Lung (tissue), 12 donors: ENCODE results near the gene IFITM1. TPM values are rescaled to one million over a fixed set of nuclear protein-coding genes. Genes with fewer than 3 reads are reported as not detected.
"Not testable (repeated sequence)": the region's sequence is repeated elsewhere in the genome, so short reads cannot be mapped to it uniquely, and the experiment has no call there.

Experiments used
- ATAC-seq: fragments of 200-7000 bp; cut with Tn5 transposase; one replicate; pipeline ENCODE4 v1.9.1; 2020; ENCODE audit warnings: moderate number of reproducible peaks; ENCODE audit not compliant: insufficient read depth, low FRiP score
- DNase-seq, 3 donors: peaks; one replicate each; pipeline ENCODE4 v3.0.0-alpha.2; 2013 to 2017
- H3K27ac ChIP-seq, 2 donors: one replicate each; pipeline ENCODE4 v1.5.1; 2013; ENCODE audit warnings: mild to moderate bottlenecking in 2 of 2, moderate library complexity in 2 of 2, control low read depth in 1 of 2, inconsistent platforms in 1 of 2, low read depth in 1 of 2, low read length in 1 of 2
- H3K27me3 ChIP-seq, 3 donors: one replicate each; pipeline ENCODE4 v1.5.1; 2013; ENCODE audit warnings: low read length in 2 of 3; ENCODE audit not compliant: control insufficient read depth in 3 of 3, insufficient read depth in 3 of 3
- H3K36me3 ChIP-seq, 4 donors: one replicate each; pipeline ENCODE4 v1.5.1; 2013; ENCODE audit warnings: low read length in 4 of 4, mild to moderate bottlenecking in 1 of 4, moderate library complexity in 1 of 4; ENCODE audit not compliant: control insufficient read depth in 4 of 4, insufficient read depth in 4 of 4
- H3K4me1 ChIP-seq, 5 donors: one replicate each; pipeline ENCODE4 v1.5.1; 2013; ENCODE audit warnings: low read length in 5 of 5, mild to moderate bottlenecking in 2 of 5, moderate library complexity in 1 of 5; ENCODE audit not compliant: control insufficient read depth in 5 of 5, insufficient read depth in 5 of 5
- H3K4me3 ChIP-seq: one replicate; pipeline ENCODE4 v1.5.1; 2013; ENCODE audit warnings: mild to moderate bottlenecking, control low read depth, moderate library complexity
- H3K9ac ChIP-seq, 2 donors: one replicate each; pipeline ENCODE4 v1.5.1; 2013; ENCODE audit warnings: low read length in 2 of 2, control low read depth in 1 of 2; ENCODE audit not compliant: insufficient read depth in 1 of 2
- H3K9me3 ChIP-seq, 4 donors: one replicate each; pipeline ENCODE4 v1.5.1; 2013; ENCODE audit warnings: low read length in 3 of 4, mild to moderate bottlenecking in 1 of 4, moderate library complexity in 1 of 4; ENCODE audit not compliant: control insufficient read depth in 4 of 4, insufficient read depth in 3 of 4
- WGBS, 2 donors: extraction: QIAGEN DNeasy Blood & Tissue Kit; methylation state at CpG; one replicate each; pipeline ENCODE4 v1.1.7; 2013; 5-methylcytosine and 5-hydroxymethylcytosine counted together
- polyA plus RNA-seq, 2 donors: library from polyadenylated mRNA; stranded (reverse); fragments of 200-250 nt; gene quantifications; one replicate each; pipeline ENCODE4 v1.2.1, GENCODE V29; 2013
- total RNA-seq, 2 donors: library from RNA; depleted of rRNA in 1 of 2; stranded (reverse); fragments of >200 nt in 1 of 2; gene quantifications; one replicate each; pipeline ENCODE4 v1.2.1, GENCODE V29; 2014 to 2021
- TF ChIP-seq, protein P1 (sequence below): IDR thresholded peaks from 2 replicates; pipeline ENCODE4 v1.5.1; 2012; ENCODE audit warnings: mild to moderate bottlenecking; ENCODE audit errors: control extremely low read depth, extremely low read depth
- donor health status: control.
- donor health status: control.
- donor health status: Bipolar disorder and iron deficiency.
- donor health status: healthy.
- donor health status: DM: yes; HTN: yes; CAD: no.

Gene IFITM1
- total and polyA plus RNA-seq, 4 donors, result 53.3 to 531 (median 189) TPM

- Histone ChIP-seq H3K27ac (peak overlapping the region; percentile 70 to 76), H3K27me3 (peaks cover 0 to 16% (median 10%) of the 10 kb centered on the region in 3 donors), H3K9me3 (no peaks in the 10 kb centered on the region), H3K9ac (no peak overlapping the region), H3K4me1 (peaks cover 0 to 60% (median 15%) of the 10 kb centered on the region in 5 donors), H3K4me3 (no peak overlapping the region), H3K36me3 (no peaks in the 10 kb centered on the region)
- WGBS, 2 donors, result 58 to 69% methylated on average over 14 of the region's 14 CpGs
- ATAC-seq, result no peak
- TF ChIP-seq, protein P1, sequence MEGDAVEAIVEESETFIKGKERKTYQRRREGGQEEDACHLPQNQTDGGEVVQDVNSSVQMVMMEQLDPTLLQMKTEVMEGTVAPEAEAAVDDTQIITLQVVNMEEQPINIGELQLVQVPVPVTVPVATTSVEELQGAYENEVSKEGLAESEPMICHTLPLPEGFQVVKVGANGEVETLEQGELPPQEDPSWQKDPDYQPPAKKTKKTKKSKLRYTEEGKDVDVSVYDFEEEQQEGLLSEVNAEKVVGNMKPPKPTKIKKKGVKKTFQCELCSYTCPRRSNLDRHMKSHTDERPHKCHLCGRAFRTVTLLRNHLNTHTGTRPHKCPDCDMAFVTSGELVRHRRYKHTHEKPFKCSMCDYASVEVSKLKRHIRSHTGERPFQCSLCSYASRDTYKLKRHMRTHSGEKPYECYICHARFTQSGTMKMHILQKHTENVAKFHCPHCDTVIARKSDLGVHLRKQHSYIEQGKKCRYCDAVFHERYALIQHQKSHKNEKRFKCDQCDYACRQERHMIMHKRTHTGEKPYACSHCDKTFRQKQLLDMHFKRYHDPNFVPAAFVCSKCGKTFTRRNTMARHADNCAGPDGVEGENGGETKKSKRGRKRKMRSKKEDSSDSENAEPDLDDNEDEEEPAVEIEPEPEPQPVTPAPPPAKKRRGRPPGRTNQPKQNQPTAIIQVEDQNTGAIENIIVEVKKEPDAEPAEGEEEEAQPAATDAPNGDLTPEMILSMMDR, result no peak
- no peak for DNase-seq
Observed at GRCh38 chr11:312092-312816, 1.6 kb upstream of the IFITM1 start.

- DNase-seq, result no peak
- WGBS, 2 donors, result 50 to 62% methylated on average over 8 of the region's 8 CpGs
Observed at GRCh38 chr11:313304-313786, 495 bp upstream of the IFITM1 start.

GRCh38 chr11:314554-314875, 675 bp downstream of the IFITM1 start:
- Histone ChIP-seq H3K4me1 (peaks cover 0 to 51% (median 13%) of the 10 kb centered on the region in 5 donors), H3K27me3 (peaks cover 0 to 20% (median 16%) of the 10 kb centered on the region in 3 donors), H3K27ac (peak overlapping the region; percentile 43 to 91), H3K4me3 (peak overlapping the region; percentile 53), H3K9ac (peak overlapping the region in 1 of 2 donors; percentile 33)
- DNase-seq, ATAC-seq, H3K9me3 ChIP-seq, H3K36me3 ChIP-seq: not testable (repeated sequence)
- WGBS, 2 donors, result 5 to 43% methylated on average over 2 to 6 of the region's 6 CpGs

More at GRCh38 chr11:313304-313786, 495 bp upstream of the IFITM1 start:
- Histone ChIP-seq H3K4me3 (no peak overlapping the region), H3K36me3 (no peaks in the 10 kb centered on the region), H3K4me1 (peaks cover 0 to 56% (median 13%) of the 10 kb centered on the region in 5 donors), H3K27me3 (peaks cover 0 to 20% (median 16%) of the 10 kb centered on the region in 3 donors), H3K9ac (no peak overlapping the region), H3K9me3 (no peaks in the 10 kb centered on the region), H3K27ac (peak overlapping the region; percentile 43 to 91)
- ATAC-seq, result no peak
- TF ChIP-seq, protein P1, result no peak

GRCh38 chr11:315051-315481, 1.2 kb downstream of the IFITM1 start:
- WGBS, 2 donors, result 69 to 73% methylated on average over 9 of the region's 9 CpGs
- no peak for ATAC-seq
- Histone ChIP-seq H3K4me1 (peaks cover 0 to 47% (median 15%) of the 10 kb centered on the region in 5 donors), H3K27ac (peak overlapping the region; percentile 11 to 79), H3K9me3 (no peaks in the 10 kb centered on the region), H3K27me3 (peaks cover 0 to 20% (median 16%) of the 10 kb centered on the region in 3 donors), H3K9ac (no peak overlapping the region), H3K4me3 (peak overlapping the region; percentile 27), H3K36me3 (no peaks in the 10 kb centered on the region)
- TF ChIP-seq, protein P1, result no peak
- DNase-seq, result no peak
